K562 (cell line): ENCODE measurements around the gene KRT76.

Experiments used
- CBX8 ChIP-seq: fragments of 200-600 bp; sonication (generic); IDR thresholded peaks from 2 replicates; pipeline ENCODE4 v1.6.1; 2012; ENCODE audit warnings: borderline replicate concordance, mixed run types, low read depth, mild to moderate bottlenecking, moderate library complexity, mixed read lengths, low read length, control low read depth, inconsistent platforms; ENCODE audit not compliant: poor library complexity, severe bottlenecking; ENCODE audit errors: extremely low read depth
- IRF2 ChIP-seq: sonication (generic); formaldehyde crosslinking; IDR thresholded peaks from 2 replicates; pipeline ENCODE4 v1.8.1; 2022; ENCODE audit warnings: mild to moderate bottlenecking, missing genetic modification reagents
- L3MBTL2 ChIP-seq: fragments of 450-650 bp; IDR thresholded peaks from 2 replicates; pipeline ENCODE4 v1.6.1; 2016; ENCODE audit warnings: mild to moderate bottlenecking, moderate library complexity
- NRF1 ChIP-seq, 2 experiments: fragments of 450-650 bp; IDR thresholded peaks in 1 of 2; conservative IDR thresholded peaks in 1 of 2; 2 replicates each; pipeline ENCODE4 v1.6.1; 2014; ENCODE audit warnings: mild to moderate bottlenecking in 2 of 2
- SP2 ChIP-seq: IDR thresholded peaks from 2 replicates; pipeline ENCODE4 v1.6.1; 2011; ENCODE audit warnings: mild to moderate bottlenecking, low read depth, low read length, moderate library complexity; ENCODE audit not compliant: poor library complexity, severe bottlenecking; ENCODE audit errors: extremely low read depth
- TAF1 ChIP-seq: IDR thresholded peaks from 2 replicates; pipeline ENCODE4 v1.6.1; 2011; ENCODE audit warnings: mild to moderate bottlenecking, low read length, moderate library complexity; ENCODE audit not compliant: insufficient read depth, control insufficient read depth, severe bottlenecking; ENCODE audit errors: extremely low read depth
- TCFL5 ChIP-seq: fragments of 250-450 bp; sonication (Bioruptor Pico); conservative IDR thresholded peaks from 2 replicates; pipeline ENCODE4 v1.6.1; 2021; ENCODE audit warnings: mild to moderate bottlenecking, moderate library complexity, matching md5 sums
- TF ChIP-seq, protein P1 (sequence below), 3 experiments: IDR thresholded peaks in 2 of 3; conservative IDR thresholded peaks in 1 of 3; 2 replicates each; pipeline ENCODE4 v1.5.1; 2011 to 2012; ENCODE audit warnings: low read length in 3 of 3, mild to moderate bottlenecking in 3 of 3, control low read depth in 2 of 3, improper control_type of control experiment in 1 of 3, inconsistent platforms in 1 of 3, low read depth in 1 of 3, mixed read lengths in 1 of 3, moderate library complexity in 1 of 3; ENCODE audit not compliant: insufficient read depth in 2 of 3
- TF ChIP-seq, protein P2 (sequence below): sonication (generic); formaldehyde crosslinking; IDR thresholded peaks from 2 replicates; pipeline ENCODE4 v1.8.0; 2022; ENCODE audit warnings: mild to moderate bottlenecking, missing genetic modification reagents

DNA sequence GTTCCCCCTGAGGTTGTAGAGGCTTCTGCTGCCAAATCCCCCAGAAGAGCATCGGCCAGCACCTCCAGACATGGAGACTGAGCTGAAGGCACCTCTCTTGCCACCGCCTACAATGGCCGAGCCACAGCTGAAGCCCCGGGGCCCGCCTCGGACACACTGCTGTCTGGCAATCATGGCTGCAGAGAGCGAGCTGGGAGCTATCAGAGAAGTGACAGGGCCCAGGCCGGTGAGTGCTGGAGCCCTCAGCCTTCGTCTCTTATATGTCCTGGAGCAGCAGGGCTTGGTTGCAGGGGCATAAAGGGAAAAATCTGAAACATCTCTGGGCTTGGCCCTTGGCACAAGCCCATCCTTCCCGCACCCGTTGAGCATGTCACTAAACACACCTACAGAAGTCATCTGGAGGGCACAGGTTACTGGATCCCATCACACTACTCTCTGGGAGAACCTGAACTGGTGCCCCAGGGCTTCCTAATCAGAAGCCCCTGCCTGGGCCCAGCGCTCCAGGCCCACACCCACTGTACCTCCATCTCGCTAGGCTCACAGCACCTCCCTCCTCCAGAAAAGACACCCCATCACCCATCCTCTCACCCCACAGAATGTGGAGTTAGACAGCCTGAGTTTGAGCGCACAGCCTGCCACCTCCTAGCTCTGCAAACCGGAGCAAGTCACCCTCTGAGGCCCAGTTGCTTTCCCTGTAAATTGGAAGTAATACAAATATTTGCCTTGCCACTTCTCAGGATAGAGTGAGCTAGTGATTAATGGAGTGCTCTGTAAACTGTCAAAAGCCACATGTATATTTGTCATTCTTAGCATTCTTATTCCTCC lies 37.0 kb upstream of the KRT76 start, which contains the start of gene KRT4:
- TF ChIP-seq TCFL5 (CRISPR knock-in tag) (no peak), IRF2 (CRISPR knock-in tag) (no peak), TAF1 (no peak), L3MBTL2 (no peak), SP2 (no peak), NRF1 (conservative IDR thresholded peaks at IDR 0.05 in 1 of 2, IDR thresholded peaks at IDR 0.05 in 1 of 2) (no peak), CBX8 (no peak)
- TF ChIP-seq, protein P1, sequence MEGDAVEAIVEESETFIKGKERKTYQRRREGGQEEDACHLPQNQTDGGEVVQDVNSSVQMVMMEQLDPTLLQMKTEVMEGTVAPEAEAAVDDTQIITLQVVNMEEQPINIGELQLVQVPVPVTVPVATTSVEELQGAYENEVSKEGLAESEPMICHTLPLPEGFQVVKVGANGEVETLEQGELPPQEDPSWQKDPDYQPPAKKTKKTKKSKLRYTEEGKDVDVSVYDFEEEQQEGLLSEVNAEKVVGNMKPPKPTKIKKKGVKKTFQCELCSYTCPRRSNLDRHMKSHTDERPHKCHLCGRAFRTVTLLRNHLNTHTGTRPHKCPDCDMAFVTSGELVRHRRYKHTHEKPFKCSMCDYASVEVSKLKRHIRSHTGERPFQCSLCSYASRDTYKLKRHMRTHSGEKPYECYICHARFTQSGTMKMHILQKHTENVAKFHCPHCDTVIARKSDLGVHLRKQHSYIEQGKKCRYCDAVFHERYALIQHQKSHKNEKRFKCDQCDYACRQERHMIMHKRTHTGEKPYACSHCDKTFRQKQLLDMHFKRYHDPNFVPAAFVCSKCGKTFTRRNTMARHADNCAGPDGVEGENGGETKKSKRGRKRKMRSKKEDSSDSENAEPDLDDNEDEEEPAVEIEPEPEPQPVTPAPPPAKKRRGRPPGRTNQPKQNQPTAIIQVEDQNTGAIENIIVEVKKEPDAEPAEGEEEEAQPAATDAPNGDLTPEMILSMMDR (IDR thresholded peaks at IDR 0.05 in 2 of 3, conservative IDR thresholded peaks at IDR 0.05 in 1 of 3; ENCODE audit: insufficient read depth in 2 of 3, low read depth in 1 of 3, low read length in 3 of 3), result no peak
- TF ChIP-seq, protein P2, sequence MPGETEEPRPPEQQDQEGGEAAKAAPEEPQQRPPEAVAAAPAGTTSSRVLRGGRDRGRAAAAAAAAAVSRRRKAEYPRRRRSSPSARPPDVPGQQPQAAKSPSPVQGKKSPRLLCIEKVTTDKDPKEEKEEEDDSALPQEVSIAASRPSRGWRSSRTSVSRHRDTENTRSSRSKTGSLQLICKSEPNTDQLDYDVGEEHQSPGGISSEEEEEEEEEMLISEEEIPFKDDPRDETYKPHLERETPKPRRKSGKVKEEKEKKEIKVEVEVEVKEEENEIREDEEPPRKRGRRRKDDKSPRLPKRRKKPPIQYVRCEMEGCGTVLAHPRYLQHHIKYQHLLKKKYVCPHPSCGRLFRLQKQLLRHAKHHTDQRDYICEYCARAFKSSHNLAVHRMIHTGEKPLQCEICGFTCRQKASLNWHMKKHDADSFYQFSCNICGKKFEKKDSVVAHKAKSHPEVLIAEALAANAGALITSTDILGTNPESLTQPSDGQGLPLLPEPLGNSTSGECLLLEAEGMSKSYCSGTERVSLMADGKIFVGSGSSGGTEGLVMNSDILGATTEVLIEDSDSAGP (CRISPR knock-in tag), result no peak
